HG02571 (cell line): ENCODE measurements around the gene LRRFIP1.
A peak's percentile ranks its signal among the peaks of the same experiment; 100 is the strongest.
"Not testable (repeated sequence)": the region's sequence is repeated elsewhere in the genome, so short reads cannot be mapped to it uniquely, and the experiment has no call there.

Source experiments
- ATAC-seq: cut with Tn5 transposase; IDR thresholded peaks from one replicate; pipeline ENCODE4 v1.9.1; 2021; ENCODE audit warnings: mild to moderate bottlenecking, moderate library complexity; ENCODE audit not compliant: unreplicated experiment

Gene LRRFIP1

GRCh38 chr2:237682856-237683670, 55.7 kb downstream of the LRRFIP1 start:
- ATAC-seq = no peak

- ATAC-seq = no peak
Measured at GRCh38 chr2:237685408-237685807, 58.0 kb downstream of the LRRFIP1 start.

- no peak for ATAC-seq
Measured at GRCh38 chr2:237686659-237687136, 59.3 kb downstream of the LRRFIP1 start.

GRCh38 chr2:237688081-237688480, 60.7 kb downstream of the LRRFIP1 start:
- no peak for ATAC-seq

DNA sequence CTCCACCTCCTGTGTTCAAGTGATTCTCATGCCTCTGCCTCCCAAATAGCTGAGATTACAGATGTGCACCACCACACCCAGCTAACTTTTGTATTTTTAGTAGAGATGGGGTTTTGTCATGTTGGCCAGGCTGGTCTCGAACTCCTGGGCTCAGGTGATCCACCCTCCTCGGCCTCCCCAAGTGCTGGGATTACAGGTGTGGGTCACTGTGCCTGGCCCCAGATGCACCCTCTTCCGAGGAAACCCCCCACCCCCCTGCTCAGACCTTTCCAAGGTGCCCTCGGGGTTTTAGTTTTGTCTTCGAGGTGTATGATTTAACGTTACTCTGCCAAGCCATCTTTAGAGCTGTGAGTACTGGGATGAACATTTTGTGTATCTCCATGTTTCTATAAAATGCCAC, 61.2 kb downstream of the LRRFIP1 start:
- ATAC-seq = not testable (repeated sequence)

DNA sequence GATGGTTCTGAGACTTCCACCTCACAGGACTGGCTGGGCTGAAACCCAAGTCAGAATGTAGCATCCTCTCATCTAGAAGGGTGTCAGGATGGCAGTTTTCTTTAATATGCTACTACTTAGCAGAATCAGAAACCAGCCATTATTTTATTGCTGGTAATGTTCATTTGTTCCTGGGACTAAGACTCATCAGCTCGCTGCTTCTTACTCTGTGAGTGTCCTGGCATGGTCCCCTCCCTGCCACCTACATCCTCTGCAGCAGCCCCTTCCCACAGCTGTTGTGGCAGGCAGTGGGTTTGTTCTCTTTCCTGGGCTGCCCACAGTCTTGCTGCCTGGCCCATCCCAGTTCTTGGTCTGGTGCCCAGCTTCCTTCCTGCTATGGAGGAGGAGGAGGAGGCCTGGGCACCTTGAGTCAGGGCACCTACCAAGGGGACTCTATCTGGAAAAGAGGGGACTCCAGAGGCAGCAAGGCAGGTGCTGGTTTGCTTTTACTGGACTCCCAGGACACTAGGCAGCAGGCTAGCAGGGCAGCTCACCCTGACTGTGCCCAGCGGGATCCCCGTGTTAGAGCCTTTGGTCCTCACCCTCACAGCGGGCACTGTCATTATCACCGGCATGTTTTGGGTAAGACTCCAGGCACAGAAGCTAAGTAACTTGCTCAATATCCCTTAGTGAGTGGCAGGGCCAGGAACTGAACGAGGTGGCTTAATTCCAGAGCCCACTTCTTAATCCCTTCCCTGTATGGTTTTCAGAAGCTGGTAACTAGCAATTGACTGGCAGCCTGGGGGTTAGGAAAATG, 62.1 kb downstream of the LRRFIP1 start:
- ATAC-seq = no peak

DNA sequence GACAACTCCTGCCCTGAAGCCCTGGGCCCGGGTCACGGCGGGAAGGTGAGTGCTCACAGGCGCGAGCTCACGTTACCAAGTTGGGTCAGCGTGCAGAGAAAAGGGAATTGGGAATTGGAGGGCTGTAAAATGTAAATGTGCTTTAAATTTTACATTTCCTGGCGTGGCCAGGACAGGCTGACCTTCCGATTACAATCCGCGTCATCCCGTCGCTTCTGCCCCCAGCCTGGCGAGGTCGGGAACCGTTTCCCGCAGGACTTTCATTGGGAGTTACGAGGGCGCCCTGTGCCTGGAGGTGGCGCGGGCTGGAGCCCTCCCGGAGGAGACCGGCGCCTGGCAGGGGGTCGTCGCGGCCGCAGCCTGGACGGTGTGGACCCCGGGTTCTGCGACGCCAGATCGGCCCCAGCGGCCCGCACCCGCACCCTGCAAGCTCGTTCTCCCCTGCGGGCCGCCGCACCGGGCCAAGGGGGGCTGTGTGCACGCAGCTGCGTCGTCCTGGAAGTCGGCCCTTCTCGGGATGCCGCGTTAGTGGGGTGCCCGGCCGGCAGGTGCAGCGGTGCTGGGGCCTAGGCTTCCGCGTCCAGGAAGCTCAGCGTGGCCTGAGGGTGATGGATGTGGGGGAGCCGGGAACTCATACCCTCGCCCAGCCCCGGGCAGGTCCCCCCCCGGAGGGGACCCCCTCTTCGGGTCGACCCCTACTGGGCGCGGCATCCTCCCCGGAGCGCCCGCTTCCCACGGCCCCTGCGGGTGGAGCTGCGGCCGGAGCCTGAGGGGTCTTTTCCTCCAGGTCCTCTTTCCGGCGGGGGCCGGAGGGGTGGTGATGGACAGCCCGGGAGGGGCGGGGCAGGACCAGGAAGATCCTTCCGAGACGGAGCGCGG, 63.9 kb downstream of the LRRFIP1 start:
- peak; percentile 37 for ATAC-seq

DNA sequence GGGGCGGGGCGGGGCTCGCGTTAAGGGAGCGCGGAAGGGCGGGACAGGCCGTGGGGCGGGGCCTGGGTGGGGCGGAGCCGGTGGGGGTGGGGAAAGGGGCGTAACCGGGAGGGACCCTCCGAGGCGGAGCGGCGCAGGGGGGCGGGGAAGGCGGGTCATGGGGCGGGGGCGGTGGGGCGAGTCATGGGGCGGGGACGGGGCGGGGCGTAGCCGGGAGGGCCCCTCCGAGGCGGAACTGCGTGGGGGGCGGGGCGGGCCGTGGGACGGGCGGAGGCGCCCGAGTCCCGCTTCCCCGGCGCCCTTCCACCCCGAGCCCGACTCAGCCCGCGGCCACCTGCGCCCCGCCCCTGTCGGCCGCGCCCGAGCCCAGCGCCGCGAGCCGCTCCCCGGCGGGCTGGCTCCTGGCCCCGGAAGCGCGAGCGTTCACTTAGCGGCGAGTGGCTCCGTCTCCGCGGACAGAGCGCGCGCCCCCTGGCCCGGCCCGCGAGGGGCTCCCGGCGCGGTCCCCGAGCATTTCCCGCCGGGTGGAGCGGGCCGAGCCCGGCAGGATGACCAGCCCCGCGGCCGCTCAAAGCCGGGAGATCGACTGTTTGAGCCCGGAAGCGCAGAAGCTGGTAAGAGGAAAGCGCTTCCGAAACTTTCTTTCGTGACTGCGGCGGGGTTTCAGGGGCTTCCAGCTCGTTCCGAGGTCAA, 64.7 kb downstream of the LRRFIP1 start:
- ATAC-seq = peak; percentile 51

- peak; percentile 1 for ATAC-seq
Measured at GRCh38 chr2:237692601-237693290, 65.4 kb downstream of the LRRFIP1 start.

DNA sequence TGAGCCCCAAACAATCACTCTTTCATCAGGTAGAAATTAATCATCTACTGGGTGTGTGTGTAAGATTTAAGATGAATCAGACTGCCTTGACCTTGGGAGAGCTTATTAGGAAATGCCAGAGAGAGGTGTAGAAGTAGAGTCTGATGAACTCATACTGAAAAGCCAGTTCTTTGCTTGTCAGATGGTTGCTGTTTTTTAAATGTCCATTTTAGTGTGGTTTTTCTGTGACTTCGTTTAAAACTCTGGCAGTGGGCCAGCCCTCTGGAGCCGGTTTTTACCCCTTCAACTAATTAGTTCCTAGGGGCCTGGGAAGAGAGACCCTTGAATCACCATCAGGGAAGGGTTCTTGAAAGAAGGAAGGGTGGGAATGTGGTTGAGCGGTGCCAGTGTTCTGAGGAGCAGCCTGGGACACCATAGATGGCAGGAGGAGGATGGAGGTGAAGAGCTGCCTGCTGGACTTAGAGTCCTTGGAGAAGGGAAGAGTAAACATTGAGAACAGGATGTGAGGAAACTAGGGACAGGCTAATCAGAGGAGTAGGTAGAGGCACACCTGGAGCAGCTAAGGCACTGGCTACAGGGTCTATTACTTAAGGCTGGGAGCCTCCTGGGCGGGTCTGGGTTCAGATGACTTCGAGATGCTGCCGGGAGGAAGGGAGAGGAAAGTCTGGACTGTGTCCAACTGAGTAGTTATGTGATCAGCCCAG, 66.1 kb downstream of the LRRFIP1 start:
- no peak for ATAC-seq

DNA sequence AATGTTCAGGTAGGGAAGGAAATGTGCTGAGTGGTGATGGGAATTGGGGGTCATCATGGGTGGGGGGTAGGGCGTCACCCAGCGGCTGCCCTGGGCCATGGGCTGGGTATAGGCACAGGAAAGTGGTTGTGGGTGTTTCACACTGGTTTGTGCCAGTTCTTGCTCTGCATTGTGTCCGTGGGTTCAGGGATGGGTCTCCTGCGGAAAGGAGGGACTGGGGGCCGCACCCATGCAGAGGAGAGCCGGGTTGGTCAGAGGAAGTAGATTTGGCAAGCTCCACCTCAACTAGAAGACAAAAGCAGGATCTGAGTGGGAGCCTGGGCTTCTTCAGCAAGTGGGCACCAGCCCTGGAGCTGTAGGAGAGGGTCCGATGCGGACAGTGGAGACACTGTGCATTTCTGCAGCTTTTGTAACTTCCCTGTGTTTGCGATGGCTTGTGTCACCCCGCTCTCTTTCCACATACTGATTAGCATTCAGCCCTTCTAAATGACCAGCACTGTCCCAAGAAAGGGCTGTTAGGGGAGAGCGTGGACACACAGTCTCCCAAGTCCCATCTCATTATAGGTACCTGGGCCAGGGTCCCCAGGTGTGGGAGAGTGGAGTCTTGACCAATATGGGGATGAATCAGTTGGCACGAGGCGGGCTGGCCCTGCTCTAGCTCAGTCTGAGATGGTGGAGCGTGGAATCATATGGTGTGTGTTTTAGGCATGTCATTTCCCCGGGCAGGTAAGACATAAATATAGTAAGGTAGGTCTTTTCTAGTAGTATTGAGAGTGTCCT, 67.2 kb downstream of the LRRFIP1 start:
- ATAC-seq = no peak

- ATAC-seq = no peak
Measured at GRCh38 chr2:237695201-237695780, 67.9 kb downstream of the LRRFIP1 start.

DNA sequence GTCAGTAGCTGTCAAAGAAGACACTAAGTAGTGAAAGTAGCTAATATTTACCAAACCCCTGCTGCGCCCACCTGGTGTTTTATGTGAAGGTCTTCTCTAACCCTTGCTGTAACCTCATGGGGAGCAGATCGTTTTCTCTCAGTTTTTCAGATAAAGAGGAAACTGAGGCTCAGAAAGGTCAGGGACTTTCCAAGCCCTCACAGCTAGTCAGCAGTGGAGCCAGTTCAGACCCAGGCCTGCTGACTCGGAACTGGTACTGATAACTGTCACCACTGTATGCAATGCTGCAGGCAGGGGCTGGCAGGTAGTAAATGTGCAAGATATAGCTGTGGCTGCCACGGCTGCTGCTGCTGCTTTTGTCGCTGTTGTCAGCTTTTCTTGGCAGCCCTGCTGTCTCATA, 69.1 kb downstream of the LRRFIP1 start:
- no peak for ATAC-seq

DNA sequence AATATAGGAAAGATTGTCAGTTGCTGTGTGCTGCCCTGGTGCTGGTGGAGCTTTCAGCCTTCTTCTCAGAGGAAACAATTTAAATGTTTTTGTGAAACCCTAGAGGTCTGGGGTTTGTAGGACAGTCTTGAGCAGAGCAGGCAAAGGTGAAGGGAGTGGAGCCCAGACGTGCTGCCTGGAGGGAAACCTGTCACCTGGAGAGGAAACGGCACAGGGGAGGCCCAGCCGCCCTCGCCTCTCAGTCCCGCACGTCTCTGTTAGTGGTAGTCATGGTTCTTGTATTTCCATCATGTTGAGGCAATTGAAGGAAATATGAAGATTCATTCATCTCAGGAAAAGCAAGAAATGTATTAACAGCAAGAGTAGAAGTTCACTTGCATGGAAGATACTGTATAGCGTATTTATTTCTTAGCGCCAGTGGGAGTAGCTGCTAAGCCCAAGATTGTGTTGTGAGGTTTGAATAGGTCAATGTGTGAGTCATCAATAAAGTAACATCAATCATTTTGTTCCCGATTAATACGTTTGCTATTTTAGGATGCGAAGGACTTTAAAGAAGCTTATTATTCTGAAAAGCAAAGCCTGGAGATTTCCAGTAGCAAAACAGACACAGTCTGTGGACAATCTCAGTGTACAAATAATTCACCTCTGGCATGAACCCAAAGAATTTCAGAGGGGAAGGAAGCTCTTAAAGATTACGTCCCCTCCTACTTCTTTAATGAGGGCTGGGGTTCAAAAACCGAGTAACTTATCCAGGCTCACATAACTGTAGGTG, 70.4 kb downstream of the LRRFIP1 start:
- ATAC-seq = no peak

DNA sequence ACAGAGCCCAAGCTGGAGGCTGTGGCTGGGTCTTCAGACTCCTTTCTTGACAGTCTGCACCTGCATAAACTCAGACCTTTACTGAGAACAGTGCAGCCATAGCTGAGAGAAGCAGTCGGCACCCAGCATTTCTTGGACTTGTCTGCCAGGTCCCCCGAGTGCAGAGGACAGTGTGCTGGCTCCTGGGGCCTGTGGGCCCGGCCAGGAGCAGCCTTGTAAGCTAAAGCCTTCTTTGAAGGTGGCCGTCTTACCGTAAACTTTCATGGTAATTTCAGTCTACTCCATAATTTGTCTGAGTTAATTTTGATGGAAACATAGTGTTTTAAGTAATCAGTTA, 70.9 kb downstream of the LRRFIP1 start:
- no peak for ATAC-seq

- no peak for ATAC-seq
Measured at GRCh38 chr2:237699870-237700511, 72.6 kb downstream of the LRRFIP1 start.

DNA sequence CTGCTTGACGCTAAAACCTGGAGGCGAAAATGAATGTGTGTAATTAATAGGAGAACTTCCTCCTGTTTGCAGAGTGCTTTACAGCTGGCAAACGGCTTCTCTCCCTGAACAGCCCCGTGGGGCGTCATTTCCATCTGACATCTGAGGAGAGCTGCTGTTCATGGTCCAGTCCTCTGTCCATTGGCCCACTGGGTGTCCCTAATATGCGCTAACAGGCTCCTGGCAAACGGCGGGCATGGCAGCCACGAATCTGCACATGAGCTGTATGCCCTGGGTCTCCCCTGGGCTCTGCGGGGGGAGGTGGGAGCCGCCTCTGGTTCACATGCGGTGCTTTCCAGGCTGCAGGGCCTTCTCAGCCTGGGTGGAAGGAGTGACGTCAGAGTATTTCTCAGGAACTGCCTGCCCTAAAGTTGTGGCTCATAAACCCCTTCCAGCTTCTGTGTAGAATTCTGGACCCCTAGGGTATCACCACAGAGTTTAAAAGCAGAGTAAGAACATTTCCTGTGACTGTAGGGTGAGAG, 73.2 kb downstream of the LRRFIP1 start:
- ATAC-seq = peak; percentile 48
